Activated T-cell treated with anti-CD3 and anti-CD28 coated beads for 24 hours (primary cell): ENCODE data around the gene SNCB.

Experiments
- DNase-seq: peaks from one replicate; pipeline ENCODE4 v3.0.0-alpha.2; 2020; ENCODE audit warnings: low read depth

SNCB gene

DNA sequence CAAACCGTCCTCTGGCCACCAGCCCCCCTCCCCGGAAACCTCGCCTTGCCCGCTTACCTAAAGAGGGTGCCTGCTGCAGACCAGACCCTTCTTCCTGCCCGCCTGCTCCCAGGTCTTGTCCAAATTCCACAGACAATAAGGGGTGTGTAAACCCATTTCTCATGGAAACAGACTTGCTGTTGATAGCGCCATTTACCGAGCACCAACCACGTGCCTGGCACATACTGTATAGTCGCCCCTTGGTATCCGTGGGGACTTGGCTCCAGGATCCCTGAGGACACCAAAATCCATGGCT is 56.1 kb downstream of the SNCB start:
- no peak for DNase-seq

DNA sequence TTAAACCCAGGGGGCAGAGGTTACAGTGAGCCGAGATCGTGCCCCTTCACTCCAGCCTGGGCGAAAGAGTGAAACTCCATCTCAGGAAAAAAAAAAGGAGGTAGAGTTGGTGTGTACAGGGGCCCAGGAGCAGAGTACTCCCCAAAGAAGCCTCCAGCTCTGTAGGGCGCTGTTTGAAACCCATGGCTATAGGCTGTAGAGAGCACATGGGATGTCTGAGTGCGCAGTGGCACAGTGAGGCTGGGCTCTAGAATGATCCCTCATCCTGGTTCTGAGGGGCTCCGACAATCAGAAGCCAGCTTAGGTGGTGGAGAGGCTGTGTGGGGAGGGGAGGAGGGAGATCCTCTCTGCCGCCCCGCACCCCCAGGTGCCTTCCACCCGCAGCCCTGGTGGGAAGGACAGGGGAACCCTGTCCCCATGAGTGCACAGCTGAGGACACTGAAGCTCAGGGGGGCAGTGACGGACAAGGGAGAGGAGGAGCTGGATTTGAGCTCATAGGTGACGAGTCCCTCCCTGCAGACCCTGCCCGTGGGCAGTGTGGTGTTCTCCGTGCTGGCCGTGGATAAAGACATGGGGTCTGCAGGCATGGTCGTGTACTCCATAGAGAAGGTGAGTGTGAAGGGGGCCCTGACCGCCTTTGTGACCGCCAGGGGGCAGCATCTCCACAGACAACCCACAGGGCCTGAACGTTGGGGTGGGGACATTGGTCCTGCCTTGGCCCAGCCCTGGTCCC is 56.6 kb downstream of the SNCB start:
- peak; percentile 68 for DNase-seq
